ENCODE results near the gene CYFIP1.

DNA sequence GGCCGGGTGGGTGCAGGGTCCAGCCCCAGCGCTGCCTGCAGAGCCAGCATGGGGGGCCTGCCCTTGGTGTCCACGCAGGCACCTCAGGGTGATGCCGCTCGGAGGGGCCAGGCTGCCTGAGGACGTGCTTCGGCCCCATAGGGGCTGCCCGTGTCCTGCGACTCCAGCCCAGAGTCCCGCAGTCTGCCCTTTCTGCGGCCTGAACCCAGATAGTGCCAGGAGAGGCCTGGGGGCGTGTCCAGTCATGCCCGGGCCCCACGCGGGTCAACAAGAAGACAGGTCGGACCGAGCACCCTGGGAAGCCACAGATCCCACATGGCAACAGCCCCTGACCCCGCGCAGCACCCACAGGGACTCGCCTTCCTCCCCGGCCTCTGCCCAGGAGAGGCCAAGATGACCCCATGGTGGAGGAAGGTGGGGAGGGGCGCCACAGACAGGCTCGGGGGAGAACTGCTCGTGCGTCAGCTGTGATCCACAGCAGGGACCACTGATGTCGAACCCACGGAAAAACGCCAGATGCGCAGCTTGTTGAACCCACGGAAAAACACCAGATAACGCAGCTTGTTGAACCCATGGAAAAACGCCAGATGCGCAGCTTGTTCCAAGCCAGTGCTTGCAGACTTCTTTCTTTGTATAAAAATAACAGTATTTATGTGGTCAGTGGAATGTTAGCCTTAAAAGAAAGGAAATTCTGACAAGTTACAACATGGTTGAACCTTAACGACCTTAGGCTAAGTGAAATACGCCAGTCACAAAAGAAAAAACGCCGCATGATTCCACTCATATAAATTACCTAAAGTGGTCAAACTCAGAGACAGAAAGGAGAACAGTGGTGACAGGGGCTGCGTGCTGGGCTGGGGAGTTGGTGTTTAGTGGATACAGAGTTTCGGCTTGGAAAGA is 28.5 kb downstream of the CYFIP1 start:
- TF ChIP-seq POLR2A (IDR thresholded peaks at IDR 0.05; ENCODE audit: extremely low read depth, insufficient read length) (no peak), MYC (IDR thresholded peaks at IDR 0.05; ENCODE audit: low read depth, low read length) (no peak)
- TF ChIP-seq, protein P1, sequence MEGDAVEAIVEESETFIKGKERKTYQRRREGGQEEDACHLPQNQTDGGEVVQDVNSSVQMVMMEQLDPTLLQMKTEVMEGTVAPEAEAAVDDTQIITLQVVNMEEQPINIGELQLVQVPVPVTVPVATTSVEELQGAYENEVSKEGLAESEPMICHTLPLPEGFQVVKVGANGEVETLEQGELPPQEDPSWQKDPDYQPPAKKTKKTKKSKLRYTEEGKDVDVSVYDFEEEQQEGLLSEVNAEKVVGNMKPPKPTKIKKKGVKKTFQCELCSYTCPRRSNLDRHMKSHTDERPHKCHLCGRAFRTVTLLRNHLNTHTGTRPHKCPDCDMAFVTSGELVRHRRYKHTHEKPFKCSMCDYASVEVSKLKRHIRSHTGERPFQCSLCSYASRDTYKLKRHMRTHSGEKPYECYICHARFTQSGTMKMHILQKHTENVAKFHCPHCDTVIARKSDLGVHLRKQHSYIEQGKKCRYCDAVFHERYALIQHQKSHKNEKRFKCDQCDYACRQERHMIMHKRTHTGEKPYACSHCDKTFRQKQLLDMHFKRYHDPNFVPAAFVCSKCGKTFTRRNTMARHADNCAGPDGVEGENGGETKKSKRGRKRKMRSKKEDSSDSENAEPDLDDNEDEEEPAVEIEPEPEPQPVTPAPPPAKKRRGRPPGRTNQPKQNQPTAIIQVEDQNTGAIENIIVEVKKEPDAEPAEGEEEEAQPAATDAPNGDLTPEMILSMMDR (IDR thresholded peaks at IDR 0.05; ENCODE audit: low read depth, low read length) = no peak
- TF ChIP-seq, protein P2, sequence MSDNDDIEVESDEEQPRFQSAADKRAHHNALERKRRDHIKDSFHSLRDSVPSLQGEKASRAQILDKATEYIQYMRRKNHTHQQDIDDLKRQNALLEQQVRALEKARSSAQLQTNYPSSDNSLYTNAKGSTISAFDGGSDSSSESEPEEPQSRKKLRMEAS (IDR thresholded peaks at IDR 0.05; ENCODE audit: low read depth, low read length) = no peak

All from NB4 (cell line).